Endothelial cell (in vitro differentiated cells): Measurements from ENCODE around the gene USP12. TPM values are rescaled to one million over a fixed set of nuclear protein-coding genes. Genes with fewer than 3 reads are reported as not detected.
A peak's percentile ranks its signal among the peaks of the same experiment; 100 is the strongest.

Source experiments
- DNase-seq: peaks from one replicate; pipeline ENCODE4 v3.0.0; 2021; ENCODE audit warnings: low spot score
- H3K27ac Mint-ChIP-seq: one replicate; pipeline ENCODE4 v1.8.0; 2021; ENCODE audit warnings: mixed read lengths, inconsistent platforms; ENCODE audit not compliant: unreplicated experiment
- H3K27me3 Mint-ChIP-seq: one replicate; pipeline ENCODE4 v1.8.0; 2021; ENCODE audit warnings: mild to moderate bottlenecking, moderate library complexity, mixed read lengths, inconsistent platforms; ENCODE audit not compliant: unreplicated experiment
- H3K36me3 Mint-ChIP-seq: one replicate; pipeline ENCODE4 v1.8.0; 2021; ENCODE audit warnings: mild to moderate bottlenecking, low read depth, mixed read lengths, inconsistent platforms; ENCODE audit not compliant: unreplicated experiment
- H3K4me1 Mint-ChIP-seq: one replicate; pipeline ENCODE4 v1.8.0; 2021; ENCODE audit warnings: mild to moderate bottlenecking, mixed read lengths, inconsistent platforms; ENCODE audit not compliant: unreplicated experiment
- H3K4me3 Mint-ChIP-seq: one replicate; pipeline ENCODE4 v1.8.0; 2021; ENCODE audit warnings: mild to moderate bottlenecking, mixed read lengths, inconsistent platforms; ENCODE audit not compliant: unreplicated experiment
- H3K9me3 Mint-ChIP-seq: one replicate; pipeline ENCODE4 v1.8.0; 2021; ENCODE audit warnings: mixed read lengths, inconsistent platforms; ENCODE audit not compliant: unreplicated experiment
- CTCF ChIP-seq: fragments of 200-600 bp; sonication (generic); IDR thresholded peaks from one replicate; pipeline ENCODE4 v1.5.0; 2021; ENCODE audit warnings: antibody characterized with exemption; ENCODE audit not compliant: unreplicated experiment
- total RNA-seq: library from RNA; stranded (reverse); fragmentation: NEBNext Ultra II Directional; extraction: Animal tissue kit (Norgen Biotek cat#: 25700); gene quantifications from one replicate; pipeline ENCODE4 v1.2.1, GENCODE V29; 2021; ENCODE audit not compliant: unreplicated experiment

USP12 gene
- total RNA-seq, 1 donor from 2014 or later = 29.7 TPM

GRCh38 chr13:27170516-27171243, 931 bp downstream of the USP12 start:
- Mint-ChIP-seq H3K27me3 (peaks cover 8% of the 10 kb centered on the region), H3K27ac (peak overlapping the region; percentile 97), H3K9me3 (no peaks in the 10 kb centered on the region), H3K4me3 (peak overlapping the region; percentile 100), H3K4me1 (peaks cover 34% of the 10 kb centered on the region), H3K36me3 (peaks cover 5% of the 10 kb centered on the region)
- peak; percentile 80 for DNase-seq
- TF ChIP-seq CTCF = no peak

- peaks cover 5% of the 10 kb centered on the region for H3K36me3 Mint-ChIP-seq
- DNase-seq = no peak
- H3K27me3 Mint-ChIP-seq = peaks cover 8% of the 10 kb centered on the region
- TF ChIP-seq CTCF = no peak
- peak overlapping the region; percentile 97 for H3K27ac Mint-ChIP-seq
- no peaks in the 10 kb centered on the region for H3K9me3 Mint-ChIP-seq
- H3K4me1 Mint-ChIP-seq = peaks cover 37% of the 10 kb centered on the region
- H3K4me3 Mint-ChIP-seq = peak overlapping the region; percentile 100
Measured at GRCh38 chr13:27170221-27170515, 1.4 kb downstream of the USP12 start.

GRCh38 chr13:27168906-27169657, 2.5 kb downstream of the USP12 start:
- Mint-ChIP-seq H3K4me1 (peaks cover 37% of the 10 kb centered on the region), H3K27me3 (peaks cover 8% of the 10 kb centered on the region), H3K4me3 (no peak overlapping the region), H3K9me3 (no peaks in the 10 kb centered on the region), H3K36me3 (peaks cover 5% of the 10 kb centered on the region), H3K27ac (no peak overlapping the region)
- no peak for DNase-seq
- TF ChIP-seq CTCF = no peak

GRCh38 chr13:27168086-27168485, 3.5 kb downstream of the USP12 start:
- Mint-ChIP-seq H3K36me3 (peaks cover 5% of the 10 kb centered on the region), H3K27ac (peak overlapping the region; percentile 57), H3K4me1 (peaks cover 39% of the 10 kb centered on the region), H3K9me3 (no peaks in the 10 kb centered on the region), H3K4me3 (peak overlapping the region; percentile 75), H3K27me3 (peaks cover 8% of the 10 kb centered on the region)
- no peak for DNase-seq
- no peak for TF ChIP-seq CTCF

GRCh38 chr13:27166313-27166712, 5.3 kb downstream of the USP12 start:
- no peak for TF ChIP-seq CTCF
- H3K4me1 Mint-ChIP-seq = peaks cover 33% of the 10 kb centered on the region
- peaks cover 8% of the 10 kb centered on the region for H3K27me3 Mint-ChIP-seq
- no peak overlapping the region for H3K4me3 Mint-ChIP-seq
- H3K36me3 Mint-ChIP-seq = peaks cover 5% of the 10 kb centered on the region
- H3K9me3 Mint-ChIP-seq = no peaks in the 10 kb centered on the region
- DNase-seq = no peak
- H3K27ac Mint-ChIP-seq = no peak overlapping the region
